Superior temporal gyrus (tissue), 1 donor: ENCODE data around the gene SAXO1.
A peak's percentile ranks its signal among the peaks of the same experiment; 100 is the strongest.
"Not testable (repeated sequence)": the region's sequence is repeated elsewhere in the genome, so short reads cannot be mapped to it uniquely, and the experiment has no call there.

Experiments used
- DNase-seq: peaks from one replicate; pipeline ENCODE4 v3.0.0-alpha.2; 2016; ENCODE audit errors: extremely low spot score

Gene SAXO1

GRCh38 chr9:19033015-19033414, at the start of gene SAXO1:
Gene SAXO1, minus strand, starts transcription at chr9:19033209. Its CDS starts 301 bp downstream, at chr9:19032908.
- no peak for DNase-seq

- DNase-seq, result no peak
These were observed 41.8 kb upstream of the SAXO1 start for GRCh38 chr9:19074836-19075235.

- no peak for DNase-seq
These were observed 41.2 kb upstream of the SAXO1 start for GRCh38 chr9:19074229-19074628.

GRCh38 chr9:19057033-19057432, 24.0 kb upstream of the SAXO1 start:
- DNase-seq, result no peak

- DNase-seq, result no peak
These were observed 17.9 kb upstream of the SAXO1 start for GRCh38 chr9:19050637-19051591.

GRCh38 chr9:19049917-19050636, 17.1 kb upstream of the SAXO1 start:
- DNase-seq, result peak; percentile 63

- peak; percentile 94 for DNase-seq
These were observed 16.2 kb upstream of the SAXO1 start, which contains the start of gene RRAGA for GRCh38 chr9:19048966-19049916. Gene RRAGA, plus strand, starts transcription at chr9:19049427. Its CDS starts 233 bp downstream, at chr9:19049660.

- DNase-seq, result no peak
These were observed 3.6 kb upstream of the SAXO1 start for GRCh38 chr9:19036611-19037010.

- DNase-seq, result no peak
These were observed 603 bp downstream of the SAXO1 start for GRCh38 chr9:19032406-19032805.

GRCh38 chr9:19030899-19031298, 2.1 kb downstream of the SAXO1 start:
- no peak for DNase-seq

GRCh38 chr9:19028835-19029451, 4.1 kb downstream of the SAXO1 start:
- DNase-seq, result peak; percentile 85

GRCh38 chr9:19027825-19028224, 5.2 kb downstream of the SAXO1 start:
- no peak for DNase-seq

- no peak for DNase-seq
These were observed 6.6 kb downstream of the SAXO1 start for GRCh38 chr9:19026375-19026774.

- DNase-seq, result no peak
These were observed 9.9 kb downstream of the SAXO1 start for GRCh38 chr9:19023078-19023477.

GRCh38 chr9:19022206-19022605, 10.8 kb downstream of the SAXO1 start:
- DNase-seq, result no peak

GRCh38 chr9:19021649-19022048, 11.4 kb downstream of the SAXO1 start:
- not testable (repeated sequence) for DNase-seq

GRCh38 chr9:19020886-19021455, 12.0 kb downstream of the SAXO1 start:
- DNase-seq, result no peak

- no peak for DNase-seq
These were observed 14.8 kb downstream of the SAXO1 start for GRCh38 chr9:19018201-19018600.

- DNase-seq, result no peak
These were observed 23.5 kb downstream of the SAXO1 start for GRCh38 chr9:19009391-19009965.

- DNase-seq, result no peak
These were observed 32.9 kb downstream of the SAXO1 start for GRCh38 chr9:19000133-19000532.
